ENCODE measurements around the gene PTHLH. TPM values are rescaled to one million over a fixed set of nuclear protein-coding genes. Genes with fewer than 3 reads are reported as not detected.
A peak's percentile ranks its signal among the peaks of the same experiment; 100 is the strongest.

PTHLH gene
- total RNA-seq, 1 experiment from 2014 or later: 0.35 TPM

- Histone ChIP-seq H2BK5ac (ENCODE audit: insufficient read length, low read length) (no peak overlapping the region), H4K91ac (ENCODE audit: insufficient read length, low read depth, low read length) (no peak overlapping the region), H2BK12ac (ENCODE audit: insufficient read length, low read depth, low read length) (no peak overlapping the region), H3K4me1 (ENCODE audit: insufficient read depth, low read length) (peaks cover 2% of the 10 kb centered on the region), H2AFZ (ENCODE audit: low read length) (no peak overlapping the region), H3K9me3 (ENCODE audit: control insufficient read depth, low read depth, low read length) (no peaks in the 10 kb centered on the region), H3K14ac (ENCODE audit: insufficient read depth, low read length) (no peak overlapping the region), H2BK15ac (ENCODE audit: low read depth, low read length) (no peak overlapping the region), H3K56ac (ENCODE audit: insufficient read length, low read depth, low read length) (no peak overlapping the region), H2BK120ac (ENCODE audit: low read depth, low read length, poor library complexity, severe bottlenecking) (no peak overlapping the region), H3K4me2 (ENCODE audit: insufficient read depth, insufficient read length, low read length) (peak overlapping the region; percentile 83), H3K18ac (ENCODE audit: insufficient read length, low read depth, low read length) (no peak overlapping the region), H3K9ac (ENCODE audit: extremely low read depth, insufficient read length, low read length) (no peak overlapping the region), H3K79me2 (ENCODE audit: insufficient read depth, low read length) (no peaks in the 10 kb centered on the region), H2BK20ac (ENCODE audit: low read depth, low read length, poor library complexity, severe bottlenecking) (no peak overlapping the region), H2AK5ac (ENCODE audit: insufficient read length, low read length) (no peak overlapping the region), H3K4ac (ENCODE audit: low read depth, low read length) (no peak overlapping the region), H3K23me2 (ENCODE audit: insufficient read length, low read depth, low read length, poor library complexity, severe bottlenecking) (peaks cover 39% of the 10 kb centered on the region), H3K79me1 (ENCODE audit: insufficient read depth, low read depth, low read length, poor library complexity, severe bottlenecking) (no peaks in the 10 kb centered on the region), H4K5ac (ENCODE audit: insufficient read length, low read depth, low read length) (no peak overlapping the region), H3K27ac (ENCODE audit: insufficient read length, low read depth, low read length) (no peak overlapping the region), H3K23ac (ENCODE audit: insufficient read length, low read depth, low read length) (no peak overlapping the region), H4K20me1 (ENCODE audit: control insufficient read depth, insufficient read depth, insufficient read length) (no peaks in the 10 kb centered on the region), H4K8ac (replicated peaks; ENCODE audit: insufficient read length, low read depth, low read length) (no peak overlapping the region), H3T11ph (ENCODE audit: low read length) (no peak overlapping the region), H3K27me3 (ENCODE audit: insufficient read depth, low read length) (peaks cover 73% of the 10 kb centered on the region)
- peaks cover 0 to 3% of the 10 kb centered on the region in 2 experiments; a peak in 2 of 5 replicates for H3K9me3 Mint-ChIP-seq
- TF ChIP-seq, protein P1, sequence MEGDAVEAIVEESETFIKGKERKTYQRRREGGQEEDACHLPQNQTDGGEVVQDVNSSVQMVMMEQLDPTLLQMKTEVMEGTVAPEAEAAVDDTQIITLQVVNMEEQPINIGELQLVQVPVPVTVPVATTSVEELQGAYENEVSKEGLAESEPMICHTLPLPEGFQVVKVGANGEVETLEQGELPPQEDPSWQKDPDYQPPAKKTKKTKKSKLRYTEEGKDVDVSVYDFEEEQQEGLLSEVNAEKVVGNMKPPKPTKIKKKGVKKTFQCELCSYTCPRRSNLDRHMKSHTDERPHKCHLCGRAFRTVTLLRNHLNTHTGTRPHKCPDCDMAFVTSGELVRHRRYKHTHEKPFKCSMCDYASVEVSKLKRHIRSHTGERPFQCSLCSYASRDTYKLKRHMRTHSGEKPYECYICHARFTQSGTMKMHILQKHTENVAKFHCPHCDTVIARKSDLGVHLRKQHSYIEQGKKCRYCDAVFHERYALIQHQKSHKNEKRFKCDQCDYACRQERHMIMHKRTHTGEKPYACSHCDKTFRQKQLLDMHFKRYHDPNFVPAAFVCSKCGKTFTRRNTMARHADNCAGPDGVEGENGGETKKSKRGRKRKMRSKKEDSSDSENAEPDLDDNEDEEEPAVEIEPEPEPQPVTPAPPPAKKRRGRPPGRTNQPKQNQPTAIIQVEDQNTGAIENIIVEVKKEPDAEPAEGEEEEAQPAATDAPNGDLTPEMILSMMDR (conservative IDR thresholded peaks at IDR 0.05): no peak
- no peaks in the 10 kb centered on the region; a peak in 2 of 7 replicates for H3K36me3 Mint-ChIP-seq (ENCODE audit: insufficient read depth in 1 of 3, low read depth in 3 of 3)
- peaks cover 54 to 64% of the 10 kb centered on the region in 2 experiments for H3K4me1 Mint-ChIP-seq
- H3K4me3 Mint-ChIP-seq: peak overlapping the region; percentile 60 to 84; a peak in 4 of 5 replicates
- peaks cover 97% of the 10 kb centered on the region for H3K27me3 Mint-ChIP-seq (ENCODE audit: low read depth)
- H3K27ac Mint-ChIP-seq: no peak overlapping the region; a peak in 1 of 7 replicates
- DNase-seq: no peak
- WGBS (ENCODE audit: extremely low coverage, insufficient read length, low lambda C conversion rate): no CpG with 5 or more reads among the region's 7 CpGs
These were observed 927 bp downstream of the PTHLH start for GRCh38 chr12:27971606-27972005.

All from H9 (cell line).